ENCODE measurements around the gene BLID. TPM values are rescaled to one million over a fixed set of nuclear protein-coding genes. Genes with fewer than 3 reads are reported as not detected.

Gene BLID
- total RNA-seq, 1 experiment from 2014 or later = not detected

DNA sequence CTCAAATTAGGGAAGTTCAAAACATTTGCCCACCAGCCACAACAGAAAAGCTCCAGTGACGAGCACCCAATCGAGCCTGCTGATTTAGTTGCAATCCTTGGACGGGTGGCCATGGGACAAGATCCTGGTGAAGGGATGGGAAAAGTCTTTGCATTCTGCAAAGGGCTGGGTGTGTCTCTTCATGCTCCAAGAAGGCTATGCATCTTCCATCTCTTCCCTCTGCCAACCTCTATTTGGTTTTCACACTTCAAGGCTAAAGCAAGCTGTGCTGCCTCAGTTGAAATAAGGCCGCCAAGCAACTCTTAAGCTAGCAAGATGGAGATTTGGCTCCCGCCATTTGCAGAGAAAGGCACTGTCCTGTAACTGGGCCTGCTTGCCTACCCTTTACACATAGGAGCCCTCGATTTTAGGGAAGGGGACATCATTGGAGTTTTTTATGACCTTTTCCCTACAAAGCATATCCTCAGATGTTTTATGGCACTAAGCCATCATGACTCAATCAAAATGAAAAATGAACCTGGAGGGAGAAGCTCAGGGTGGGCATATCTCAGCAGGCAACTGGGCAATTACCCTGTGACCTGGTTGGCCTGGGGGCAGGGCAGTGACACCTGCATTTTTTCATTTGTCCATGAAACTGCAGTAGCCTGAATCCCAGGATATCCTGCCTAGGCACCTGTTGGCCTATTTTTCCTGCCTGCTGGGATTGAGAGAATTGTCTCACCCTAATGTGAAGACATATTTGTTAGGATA, 45.0 kb upstream of the BLID start:
- no peaks in the 10 kb centered on the region for H3K36me3 Mint-ChIP-seq (ENCODE audit: insufficient read depth in 1 of 3, low read depth in 3 of 3)
- no peaks in the 10 kb centered on the region for H3K4me1 ChIP-seq (ENCODE audit: insufficient read depth, low read length)
- H3K23me2 ChIP-seq (ENCODE audit: insufficient read length, low read depth, low read length, poor library complexity, severe bottlenecking) = no peaks in the 10 kb centered on the region
- DNase-seq = no peak
- H3K27me3 ChIP-seq (ENCODE audit: insufficient read depth, low read length) = no peaks in the 10 kb centered on the region
- H4K8ac ChIP-seq (replicated peaks; ENCODE audit: insufficient read length, low read depth, low read length) = no peak overlapping the region
- H4K5ac ChIP-seq (ENCODE audit: insufficient read length, low read depth, low read length) = no peak overlapping the region
- peaks cover 6 to 28% of the 10 kb centered on the region in 2 experiments for H3K4me1 Mint-ChIP-seq
- WGBS (ENCODE audit: extremely low coverage, insufficient read length, low lambda C conversion rate) = no CpG with 5 or more reads among the region's 6 CpGs
- H3K27me3 Mint-ChIP-seq (ENCODE audit: low read depth) = peaks cover 10% of the 10 kb centered on the region
- no peak overlapping the region for H3K27ac Mint-ChIP-seq
- H3T11ph ChIP-seq (ENCODE audit: low read length) = no peak overlapping the region
- H3K79me1 ChIP-seq (ENCODE audit: insufficient read depth, low read depth, low read length, poor library complexity, severe bottlenecking) = no peaks in the 10 kb centered on the region
- H2BK15ac ChIP-seq (ENCODE audit: low read depth, low read length) = no peak overlapping the region
- H2AFZ ChIP-seq (ENCODE audit: low read length) = no peak overlapping the region
- H3K18ac ChIP-seq (ENCODE audit: insufficient read length, low read depth, low read length) = no peak overlapping the region
- no peak overlapping the region for H3K27ac ChIP-seq (ENCODE audit: insufficient read length, low read depth, low read length)
- TF ChIP-seq, protein P1, sequence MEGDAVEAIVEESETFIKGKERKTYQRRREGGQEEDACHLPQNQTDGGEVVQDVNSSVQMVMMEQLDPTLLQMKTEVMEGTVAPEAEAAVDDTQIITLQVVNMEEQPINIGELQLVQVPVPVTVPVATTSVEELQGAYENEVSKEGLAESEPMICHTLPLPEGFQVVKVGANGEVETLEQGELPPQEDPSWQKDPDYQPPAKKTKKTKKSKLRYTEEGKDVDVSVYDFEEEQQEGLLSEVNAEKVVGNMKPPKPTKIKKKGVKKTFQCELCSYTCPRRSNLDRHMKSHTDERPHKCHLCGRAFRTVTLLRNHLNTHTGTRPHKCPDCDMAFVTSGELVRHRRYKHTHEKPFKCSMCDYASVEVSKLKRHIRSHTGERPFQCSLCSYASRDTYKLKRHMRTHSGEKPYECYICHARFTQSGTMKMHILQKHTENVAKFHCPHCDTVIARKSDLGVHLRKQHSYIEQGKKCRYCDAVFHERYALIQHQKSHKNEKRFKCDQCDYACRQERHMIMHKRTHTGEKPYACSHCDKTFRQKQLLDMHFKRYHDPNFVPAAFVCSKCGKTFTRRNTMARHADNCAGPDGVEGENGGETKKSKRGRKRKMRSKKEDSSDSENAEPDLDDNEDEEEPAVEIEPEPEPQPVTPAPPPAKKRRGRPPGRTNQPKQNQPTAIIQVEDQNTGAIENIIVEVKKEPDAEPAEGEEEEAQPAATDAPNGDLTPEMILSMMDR (conservative IDR thresholded peaks at IDR 0.05) = no peak
- no peak overlapping the region for H2BK12ac ChIP-seq (ENCODE audit: insufficient read length, low read depth, low read length)
- H3K4ac ChIP-seq (ENCODE audit: low read depth, low read length) = no peak overlapping the region
- H3K9me3 ChIP-seq (ENCODE audit: control insufficient read depth, low read depth, low read length) = no peaks in the 10 kb centered on the region
- H3K56ac ChIP-seq (ENCODE audit: insufficient read length, low read depth, low read length) = no peak overlapping the region
- no peak overlapping the region for H3K4me2 ChIP-seq (ENCODE audit: insufficient read depth, insufficient read length, low read length)
- H4K20me1 ChIP-seq (ENCODE audit: control insufficient read depth, insufficient read depth, insufficient read length) = no peaks in the 10 kb centered on the region
- no peak overlapping the region for H4K91ac ChIP-seq (ENCODE audit: insufficient read length, low read depth, low read length)
- no peak overlapping the region for H3K23ac ChIP-seq (ENCODE audit: insufficient read length, low read depth, low read length)
- H2BK20ac ChIP-seq (ENCODE audit: low read depth, low read length, poor library complexity, severe bottlenecking) = no peak overlapping the region
- no peak overlapping the region for H2AK5ac ChIP-seq (ENCODE audit: insufficient read length, low read length)
- H2BK5ac ChIP-seq (ENCODE audit: insufficient read length, low read length) = no peak overlapping the region
- no peaks in the 10 kb centered on the region for H3K79me2 ChIP-seq (ENCODE audit: insufficient read depth, low read length)
- H3K9me3 Mint-ChIP-seq = no peaks in the 10 kb centered on the region
- no peak overlapping the region for H3K9ac ChIP-seq (ENCODE audit: extremely low read depth, insufficient read length, low read length)
- H3K14ac ChIP-seq (ENCODE audit: insufficient read depth, low read length) = no peak overlapping the region
- H2BK120ac ChIP-seq (ENCODE audit: low read depth, low read length, poor library complexity, severe bottlenecking) = no peak overlapping the region
- H3K4me3 Mint-ChIP-seq = no peak overlapping the region
